Nephron (organoid): ENCODE measurements around the gene PRR15.

Experiments
- H3K27ac Mint-ChIP-seq, 3 experiments: 2 replicates each; pipeline ENCODE4 v1.8.0; 2020; ENCODE audit warnings: mixed read lengths in 3 of 3, mild to moderate bottlenecking in 2 of 3, moderate library complexity in 1 of 3
- H3K27me3 Mint-ChIP-seq: 2 replicates; pipeline ENCODE4 v1.8.0; 2021; ENCODE audit warnings: low read depth, mild to moderate bottlenecking, moderate library complexity, mixed read lengths
- H3K36me3 Mint-ChIP-seq: 2 replicates; pipeline ENCODE4 v1.8.0; 2020; ENCODE audit warnings: low read depth, mixed read lengths
- H3K4me1 Mint-ChIP-seq: 2 replicates; pipeline ENCODE4 v1.8.0; 2020; ENCODE audit warnings: mixed read lengths
- H3K4me3 Mint-ChIP-seq, 3 experiments: 2 replicates each; pipeline ENCODE4 v1.8.0; 2020; ENCODE audit warnings: mild to moderate bottlenecking in 3 of 3, mixed read lengths in 3 of 3, moderate library complexity in 2 of 3
- H3K9me3 Mint-ChIP-seq: 2 replicates; pipeline ENCODE4 v1.8.0; 2020; ENCODE audit warnings: mixed read lengths
- CTCF ChIP-seq, 3 experiments: fragments of 200-600 bp; sonication (generic); IDR thresholded peaks; one replicate each; pipeline ENCODE4 v1.5.0; 2021; ENCODE audit warnings: antibody characterized with exemption in 3 of 3; ENCODE audit not compliant: unreplicated experiment in 3 of 3

PRR15 gene

GRCh38 chr7:29600661-29601060 lies 37.0 kb downstream of the PRR15 start:
- H3K9me3 Mint-ChIP-seq = no peaks in the 10 kb centered on the region
- TF ChIP-seq CTCF (IDR thresholded peaks at IDR 0.05; ENCODE audit: unreplicated experiment in 3 of 3) = no peak
- peaks cover 13% of the 10 kb centered on the region for H3K4me1 Mint-ChIP-seq
- H3K27me3 Mint-ChIP-seq = no peaks in the 10 kb centered on the region
- H3K27ac Mint-ChIP-seq = no peak overlapping the region
- no peaks in the 10 kb centered on the region for H3K36me3 Mint-ChIP-seq
- no peak overlapping the region for H3K4me3 Mint-ChIP-seq

- TF ChIP-seq CTCF (IDR thresholded peaks at IDR 0.05; ENCODE audit: unreplicated experiment in 3 of 3) = no peak
- H3K4me3 Mint-ChIP-seq = no peak overlapping the region
- no peaks in the 10 kb centered on the region for H3K36me3 Mint-ChIP-seq
- H3K9me3 Mint-ChIP-seq = no peaks in the 10 kb centered on the region
- H3K4me1 Mint-ChIP-seq = peaks cover 22% of the 10 kb centered on the region
- no peaks in the 10 kb centered on the region for H3K27me3 Mint-ChIP-seq
- no peak overlapping the region for H3K27ac Mint-ChIP-seq
These were observed 40.4 kb downstream of the PRR15 start for GRCh38 chr7:29604052-29604451.

- Mint-ChIP-seq H3K36me3 (no peaks in the 10 kb centered on the region), H3K4me1 (peaks cover 28% of the 10 kb centered on the region), H3K9me3 (no peaks in the 10 kb centered on the region), H3K4me3 (no peak overlapping the region), H3K27ac (no peak overlapping the region), H3K27me3 (no peaks in the 10 kb centered on the region)
- TF ChIP-seq CTCF (IDR thresholded peaks at IDR 0.05; ENCODE audit: unreplicated experiment in 3 of 3) = no peak
These were observed 41.1 kb downstream of the PRR15 start for GRCh38 chr7:29604702-29605101.

GRCh38 chr7:29605671-29606070 lies 42.0 kb downstream of the PRR15 start:
- no peak overlapping the region for H3K27ac Mint-ChIP-seq
- TF ChIP-seq CTCF (IDR thresholded peaks at IDR 0.05; ENCODE audit: unreplicated experiment in 3 of 3) = no peak
- H3K36me3 Mint-ChIP-seq = no peaks in the 10 kb centered on the region
- no peaks in the 10 kb centered on the region for H3K27me3 Mint-ChIP-seq
- no peaks in the 10 kb centered on the region for H3K9me3 Mint-ChIP-seq
- no peak overlapping the region for H3K4me3 Mint-ChIP-seq
- peaks cover 33% of the 10 kb centered on the region for H3K4me1 Mint-ChIP-seq

GRCh38 chr7:29606287-29606721 lies 42.7 kb downstream of the PRR15 start:
- Mint-ChIP-seq H3K27me3 (no peaks in the 10 kb centered on the region), H3K27ac (no peak overlapping the region), H3K36me3 (no peaks in the 10 kb centered on the region), H3K4me3 (no peak overlapping the region), H3K4me1 (peaks cover 33% of the 10 kb centered on the region), H3K9me3 (no peaks in the 10 kb centered on the region)
- TF ChIP-seq CTCF (IDR thresholded peaks at IDR 0.05; ENCODE audit: unreplicated experiment in 3 of 3) = no peak

GRCh38 chr7:29606830-29607229 lies 43.2 kb downstream of the PRR15 start:
- Mint-ChIP-seq H3K27me3 (no peaks in the 10 kb centered on the region), H3K36me3 (no peaks in the 10 kb centered on the region), H3K27ac (no peak overlapping the region), H3K4me1 (peaks cover 33% of the 10 kb centered on the region), H3K4me3 (no peak overlapping the region), H3K9me3 (no peaks in the 10 kb centered on the region)
- no peak for TF ChIP-seq CTCF (IDR thresholded peaks at IDR 0.05; ENCODE audit: unreplicated experiment in 3 of 3)
